ENCODE measurements around the gene NUP50. TPM values are rescaled to one million over a fixed set of nuclear protein-coding genes. Genes with fewer than 3 reads are reported as not detected.
A peak's percentile ranks its signal among the peaks of the same experiment; 100 is the strongest.

NUP50 gene
- polyA plus RNA-seq, 1 donor (not counting 4 experiments of a cell fraction or from before 2014, with no cell fraction given): 28.1 TPM

- peaks cover 19 to 28% of the 10 kb centered on the region in 2 experiments for H3K36me3 ChIP-seq (ENCODE audit: control insufficient read depth in 2 of 2, extremely low read depth in 1 of 2, insufficient read depth in 2 of 2, low read length in 2 of 2)
- H3K9ac ChIP-seq (ENCODE audit: control insufficient read depth, extremely low read depth, insufficient read depth, low read length): peak overlapping the region; percentile 56
- no peak for FAIRE-seq
- H2AFZ ChIP-seq (ENCODE audit: control insufficient read depth, low read length): no peak overlapping the region
- peaks cover 25% of the 10 kb centered on the region for H4K20me1 ChIP-seq (ENCODE audit: control insufficient read depth, extremely low read depth, insufficient read depth, low read length)
- dilution Hi-C loops (cut with MboI; ENCODE audit: extremely low pct_ligation_motif_present, low sequenced_read_pairs): no loop called here
- no peaks in the 10 kb centered on the region for H3K9me1 ChIP-seq (ENCODE audit: control insufficient read depth, extremely low read depth, insufficient read depth, low read length)
- peak overlapping the region; percentile 49 for H3K27ac ChIP-seq (ENCODE audit: control insufficient read depth, insufficient read depth, low read length)
- H3K4me3 ChIP-seq (ENCODE audit: control insufficient read depth in 2 of 3, extremely low read depth in 1 of 3, insufficient read depth in 2 of 3, low read depth in 1 of 3, low read length in 3 of 3): peak overlapping the region in 2 of 3 experiments; percentile 43 to 59
- peaks cover 19% of the 10 kb centered on the region for H3K4me1 ChIP-seq (ENCODE audit: control insufficient read depth, extremely low read depth, insufficient read depth, low read length)
- H3K9me3 ChIP-seq (ENCODE audit: control insufficient read depth, low read depth, low read length): no peaks in the 10 kb centered on the region
- no peak for DNase-seq (ENCODE audit: low read depth, low spot score)
- peak overlapping the region; percentile 79 for H3K4me2 ChIP-seq (ENCODE audit: control insufficient read depth, extremely low read depth, insufficient read depth, low read depth, low read length)
- H3K27me3 ChIP-seq (ENCODE audit: control insufficient read depth, extremely low read depth, insufficient read depth, low read length): no peaks in the 10 kb centered on the region
- no peak for TF ChIP-seq EZH2 (IDR thresholded peaks at IDR 0.05; ENCODE audit: low read length)
- no peak for TF ChIP-seq CTCF (optimal IDR thresholded peaks at IDR 0.05 in 1 of 3, IDR thresholded peaks at IDR 0.05 in 1 of 3, conservative IDR thresholded peaks at IDR 0.05 in 1 of 3; ENCODE audit: extremely low read depth in 1 of 3, insufficient read depth in 2 of 3, low read length in 3 of 3)
- H3K79me2 ChIP-seq (ENCODE audit: control insufficient read depth, insufficient read depth, low read length): peaks cover 80% of the 10 kb centered on the region
These were observed 49.4 kb downstream of the NUP50 start for GRCh38 chr22:45212992-45213751.

GRCh38 chr22:45216133-45217003 is 52.6 kb downstream of the NUP50 start:
- FAIRE-seq: no peak
- peaks cover 19% of the 10 kb centered on the region for H4K20me1 ChIP-seq (ENCODE audit: control insufficient read depth, extremely low read depth, insufficient read depth, low read length)
- H3K27ac ChIP-seq (ENCODE audit: control insufficient read depth, insufficient read depth, low read length): no peak overlapping the region
- no peak overlapping the region for H3K9ac ChIP-seq (ENCODE audit: control insufficient read depth, extremely low read depth, insufficient read depth, low read length)
- no peak for DNase-seq (ENCODE audit: low read depth, low spot score)
- H3K9me1 ChIP-seq (ENCODE audit: control insufficient read depth, extremely low read depth, insufficient read depth, low read length): no peaks in the 10 kb centered on the region
- H3K36me3 ChIP-seq (ENCODE audit: control insufficient read depth in 2 of 2, extremely low read depth in 1 of 2, insufficient read depth in 2 of 2, low read length in 2 of 2): peaks cover 7 to 9% of the 10 kb centered on the region in 2 experiments
- no peak overlapping the region for H2AFZ ChIP-seq (ENCODE audit: control insufficient read depth, low read length)
- TF ChIP-seq CTCF (optimal IDR thresholded peaks at IDR 0.05 in 1 of 3, IDR thresholded peaks at IDR 0.05 in 1 of 3, conservative IDR thresholded peaks at IDR 0.05 in 1 of 3; ENCODE audit: extremely low read depth in 1 of 3, insufficient read depth in 2 of 3, low read length in 3 of 3) (no peak), EZH2 (IDR thresholded peaks at IDR 0.05; ENCODE audit: low read length) (no peak)
- peaks cover 75% of the 10 kb centered on the region for H3K79me2 ChIP-seq (ENCODE audit: control insufficient read depth, insufficient read depth, low read length)
- no peak overlapping the region for H3K4me2 ChIP-seq (ENCODE audit: control insufficient read depth, extremely low read depth, insufficient read depth, low read depth, low read length)
- H3K4me3 ChIP-seq (ENCODE audit: control insufficient read depth in 2 of 3, extremely low read depth in 1 of 3, insufficient read depth in 2 of 3, low read depth in 1 of 3, low read length in 3 of 3): no peak overlapping the region
- dilution Hi-C loops (cut with MboI; ENCODE audit: extremely low pct_ligation_motif_present, low sequenced_read_pairs): no loop called here
- no peaks in the 10 kb centered on the region for H3K27me3 ChIP-seq (ENCODE audit: control insufficient read depth, extremely low read depth, insufficient read depth, low read length)
- H3K4me1 ChIP-seq (ENCODE audit: control insufficient read depth, extremely low read depth, insufficient read depth, low read length): peaks cover 16% of the 10 kb centered on the region
- H3K9me3 ChIP-seq (ENCODE audit: control insufficient read depth, low read depth, low read length): no peaks in the 10 kb centered on the region
